ENCODE data around the gene HDAC4.

GRCh38 chr2:239081622-239082021 lies 319.2 kb downstream of the HDAC4 start:
- TF ChIP-seq HNF4G (IDR thresholded peaks at IDR 0.05) (no peak), JUND (IDR thresholded peaks at IDR 0.05) (no peak), CTCF (IDR thresholded peaks at IDR 0.05; ENCODE audit: low read depth, low read length, missing input control) (no peak), RAD21 (IDR thresholded peaks at IDR 0.05) (no peak), YY1 (IDR thresholded peaks at IDR 0.05) (no peak), SP1 (IDR thresholded peaks at IDR 0.05) (no peak), HNF4A (conservative IDR thresholded peaks at IDR 0.05) (no peak)
